H1 (cell line): Measurements from ENCODE around the gene RNF168. TPM values are rescaled to one million over a fixed set of nuclear protein-coding genes. Genes with fewer than 3 reads are reported as not detected.

ENCODE experiments used
- CTCF ChIA-PET: fragments of 300-600 bp; sonication (Branson Sonifier 250); formaldehyde crosslinking; loops from one replicate; lab custom pipeline; 2021; ENCODE audit not compliant: partially characterized antibody; lab: Charles Lee
- POLR2A ChIA-PET: fragments of 300-600 bp; sonication (Branson Sonifier 250); formaldehyde crosslinking; loops from one replicate; lab custom pipeline; 2021; ENCODE audit warnings: inconsistent platforms; ENCODE audit not compliant: partially characterized antibody; lab: Charles Lee
- DNase-seq, 2 experiments: peaks; one replicate each; pipeline versions ENCODE4 v3.0.0 to v3.0.0-alpha.2; 2010 to 2022; ENCODE audit warnings: low spot score in 2 of 2, low read depth in 1 of 2, mixed read lengths in 1 of 2
- FAIRE-seq: peaks from 2 replicates; lab custom pipeline; 2011; peaks lifted over from hg19 to GRCh38; lab: Jason Lieb, UNC
- H2AFZ ChIP-seq: 2 replicates; pipeline ENCODE4 v1.8.1; 2012; ENCODE audit warnings: low read length, inconsistent platforms
- H2AK5ac ChIP-seq: 2 replicates; pipeline ENCODE4 v1.6.1; 2013; ENCODE audit warnings: low read depth, low read length
- H2BK120ac ChIP-seq: replicated peaks from 2 replicates; pipeline ENCODE3; 2013; ENCODE audit warnings: low read depth, low read length, inconsistent platforms
- H2BK12ac ChIP-seq: 2 replicates; pipeline ENCODE4 v1.6.1; 2013; ENCODE audit warnings: low read depth, low read length
- H2BK15ac ChIP-seq: 2 replicates; pipeline ENCODE4 v1.6.1; 2013; ENCODE audit warnings: low read length
- H2BK20ac ChIP-seq: 2 replicates; pipeline ENCODE4 v1.6.1; 2013; ENCODE audit warnings: low read length
- H2BK5ac ChIP-seq: 2 replicates; pipeline ENCODE4 v1.6.1; 2013; ENCODE audit warnings: low read depth, low read length
- H3K14ac ChIP-seq: 2 replicates; pipeline ENCODE4 v1.6.1; 2013; ENCODE audit warnings: inconsistent platforms; ENCODE audit not compliant: insufficient read length
- H3K18ac ChIP-seq: 2 replicates; pipeline ENCODE4 v1.6.1; 2013; ENCODE audit warnings: low read length; ENCODE audit errors: extremely low read depth
- H3K23ac ChIP-seq: 2 replicates; pipeline ENCODE4 v1.6.1; 2013; ENCODE audit warnings: inconsistent platforms; ENCODE audit not compliant: insufficient read length
- H3K23me2 ChIP-seq: 2 replicates; pipeline ENCODE4 v1.6.1; 2013; ENCODE audit warnings: low read depth, low read length
- H3K27ac ChIP-seq: 2 replicates; pipeline ENCODE4 v1.6.1; 2011; ENCODE audit warnings: low read depth, low read length, inconsistent platforms
- H3K27me3 ChIP-seq, 4 experiments: replicated peaks in 1 of 4; 1 replicate in 1 of 4; 2 replicates in 3 of 4; pipeline versions ENCODE4 v1.6.1 to v1.8.1; 2011 to 2013; ENCODE audit warnings: low read length in 3 of 4, mild to moderate bottlenecking in 3 of 4, inconsistent platforms in 2 of 4, mixed read lengths in 2 of 4, moderate library complexity in 1 of 4; ENCODE audit not compliant: control insufficient read depth in 3 of 4, insufficient read depth in 3 of 4; ENCODE audit errors: extremely low read depth in 1 of 4
- H3K36me3 ChIP-seq, 4 experiments: 2 replicates each; pipeline versions ENCODE4 v1.6.1 to v1.8.1; 2011 to 2013; ENCODE audit warnings: mild to moderate bottlenecking in 4 of 4, low read length in 3 of 4, moderate library complexity in 2 of 4, control low read depth in 1 of 4, inconsistent platforms in 1 of 4; ENCODE audit not compliant: insufficient read depth in 4 of 4, control insufficient read depth in 2 of 4
- H3K4ac ChIP-seq: replicated peaks from 2 replicates; pipeline ENCODE3; 2013; ENCODE audit warnings: low read length, low read depth, mixed read lengths, inconsistent platforms; ENCODE audit not compliant: insufficient read length
- H3K4me1 ChIP-seq, 4 experiments: replicated peaks in 1 of 4; 1 replicate in 1 of 4; 2 replicates in 3 of 4; pipeline versions ENCODE4 v1.6.1 to v1.8.1; 2011 to 2013; ENCODE audit warnings: low read length in 3 of 4, inconsistent platforms in 2 of 4, mixed read lengths in 1 of 4; ENCODE audit not compliant: insufficient read depth in 4 of 4, control insufficient read depth in 3 of 4
- H3K4me2 ChIP-seq, 2 experiments: 2 replicates each; pipeline versions ENCODE4 v1.6.1 to v1.8.1; 2011 to 2013; ENCODE audit warnings: low read depth in 2 of 2, low read length in 2 of 2, control low read depth in 1 of 2, inconsistent platforms in 1 of 2, mild to moderate bottlenecking in 1 of 2; ENCODE audit not compliant: insufficient read depth in 1 of 2
- H3K4me3 ChIP-seq, 4 experiments: fragments of 200-600, 300-600 bp in 1 of 4; sonication (generic), shearing (Covaris generic), sonication (Bioruptor Twin) in 1 of 4; 2 replicates each; pipeline versions ENCODE4 v1.5.1 to v1.8.1; 2011 to 2016; ENCODE audit warnings: low read length in 4 of 4, low read depth in 3 of 4, control low read depth in 2 of 4, inconsistent platforms in 2 of 4, mild to moderate bottlenecking in 2 of 4, mixed read lengths in 1 of 4, moderate library complexity in 1 of 4; ENCODE audit not compliant: insufficient read depth in 2 of 4; ENCODE audit errors: extremely low read depth in 1 of 4
- H3K56ac ChIP-seq: replicated peaks from 2 replicates; pipeline ENCODE3; 2013; ENCODE audit warnings: low read depth, mild to moderate bottlenecking, mixed read lengths, low read length, inconsistent platforms; ENCODE audit not compliant: insufficient read length
- H3K79me1 ChIP-seq: 2 replicates; pipeline ENCODE4 v1.6.1; 2013; ENCODE audit warnings: low read depth, low read length, control low read depth
- H3K79me2 ChIP-seq, 2 experiments: 2 replicates each; pipeline versions ENCODE4 v1.6.1 to v1.8.1; 2012 to 2013; ENCODE audit warnings: low read length in 2 of 2, mild to moderate bottlenecking in 2 of 2, inconsistent platforms in 1 of 2; ENCODE audit not compliant: insufficient read depth in 2 of 2, control insufficient read depth in 1 of 2
- H3K9ac ChIP-seq, 4 experiments: replicated peaks in 1 of 4; 1 replicate in 1 of 4; 2 replicates in 3 of 4; pipeline versions ENCODE4 v1.6.1 to v1.8.1; 2011 to 2013; ENCODE audit warnings: low read depth in 3 of 4, low read length in 3 of 4, control low read depth in 2 of 4, mild to moderate bottlenecking in 2 of 4, moderate library complexity in 2 of 4, inconsistent platforms in 1 of 4; ENCODE audit errors: extremely low read depth in 1 of 4
- H3K9me3 ChIP-seq, 2 experiments: 2 replicates each; pipeline versions ENCODE4 v1.6.1 to v1.8.1; 2012 to 2013; ENCODE audit warnings: mild to moderate bottlenecking in 2 of 2, moderate library complexity in 2 of 2, control low read depth in 1 of 2, inconsistent platforms in 1 of 2, low read depth in 1 of 2, low read length in 1 of 2, mixed read lengths in 1 of 2; ENCODE audit not compliant: insufficient read depth in 2 of 2
- H4K20me1 ChIP-seq, 2 experiments: replicated peaks in 1 of 2; 2 replicates each; pipeline versions ENCODE3 to v1.8.1; 2011 to 2013; ENCODE audit warnings: inconsistent platforms in 2 of 2, low read length in 2 of 2, mild to moderate bottlenecking in 1 of 2; ENCODE audit not compliant: insufficient read depth in 2 of 2, control insufficient read depth in 1 of 2
- H4K5ac ChIP-seq: 2 replicates; pipeline ENCODE4 v1.6.1; 2013; ENCODE audit warnings: low read length, low read depth, mixed read lengths, inconsistent platforms; ENCODE audit not compliant: insufficient read length
- H4K8ac ChIP-seq: 2 replicates; pipeline ENCODE4 v1.8.0; 2013; ENCODE audit warnings: mild to moderate bottlenecking, moderate library complexity, low read length, inconsistent platforms; ENCODE audit not compliant: insufficient read depth; ENCODE audit errors: extremely low read depth
- H4K91ac ChIP-seq: replicated peaks from 2 replicates; pipeline ENCODE3; 2013; ENCODE audit warnings: low read length, mixed read lengths, inconsistent platforms; ENCODE audit not compliant: insufficient read length
- BRCA1 ChIP-seq: IDR thresholded peaks from 2 replicates; pipeline ENCODE4 v1.6.1; 2012; ENCODE audit warnings: low read depth, low read length, improper control_type of control experiment
- CHD2 ChIP-seq: IDR thresholded peaks from 2 replicates; pipeline ENCODE4 v1.6.1; 2012; ENCODE audit warnings: low read length, improper control_type of control experiment
- CTCF ChIP-seq, 3 experiments: IDR thresholded peaks; 1 replicate in 2 of 3; 2 replicates in 1 of 3; pipeline versions ENCODE4 v1.5.1 to v1.6.1; 2011; ENCODE audit warnings: low read length in 3 of 3, mild to moderate bottlenecking in 3 of 3, inconsistent platforms in 2 of 3, low read depth in 1 of 3, moderate library complexity in 1 of 3; ENCODE audit not compliant: insufficient read depth in 1 of 3; ENCODE audit errors: control extremely low read depth in 1 of 3
- GTF2F1 ChIP-seq: IDR thresholded peaks from 2 replicates; pipeline ENCODE4 v1.6.1; 2012; ENCODE audit warnings: low read depth, low read length, improper control_type of control experiment, borderline replicate concordance
- KDM5A ChIP-seq: fragments of 200-600 bp; IDR thresholded peaks from 2 replicates; pipeline ENCODE4 v1.7.1; 2012; ENCODE audit warnings: mild to moderate bottlenecking, low read length, inconsistent platforms, mixed read lengths
- PHF8 ChIP-seq: fragments of 200-600 bp; sonication (generic); conservative IDR thresholded peaks from 2 replicates; pipeline ENCODE4 v1.7.1; 2012; ENCODE audit warnings: low read depth, mild to moderate bottlenecking, inconsistent platforms, low read length, moderate library complexity
- RFX5 ChIP-seq: IDR thresholded peaks from 2 replicates; pipeline ENCODE4 v1.6.1; 2011; ENCODE audit warnings: low read depth, low read length, improper control_type of control experiment, borderline replicate concordance
- SP1 ChIP-seq: IDR thresholded peaks from 2 replicates; pipeline ENCODE4 v1.6.1; 2011; ENCODE audit warnings: low read depth, low read length
- SRF ChIP-seq: IDR thresholded peaks from 2 replicates; pipeline ENCODE4 v1.6.1; 2011; ENCODE audit warnings: mild to moderate bottlenecking, low read depth, low read length, moderate library complexity
- TAF7 ChIP-seq: optimal IDR thresholded peaks from 2 replicates; pipeline ENCODE3; 2011; ENCODE audit warnings: low read depth, mild to moderate bottlenecking, inconsistent platforms, low read length, moderate library complexity, borderline replicate concordance
- TEAD4 ChIP-seq: IDR thresholded peaks from 2 replicates; pipeline ENCODE4 v1.6.1; 2012; ENCODE audit warnings: low read depth, low read length, inconsistent platforms, mixed read lengths
- WGBS, 2 experiments: shearing (Covaris generic) in 1 of 2; methylation state at CpG; one replicate each; pipeline versions ENCODE4 v1.1.6 to v1.1.7; 2013 to 2015; ENCODE audit warnings: low lambda C conversion rate in 2 of 2, mixed read lengths in 2 of 2, inconsistent platforms in 1 of 2, low coverage in 1 of 2, missing lambda C conversion rate in 1 of 2; ENCODE audit not compliant: insufficient replicate concordance in 2 of 2, insufficient coverage in 1 of 2, insufficient read length in 1 of 2; ENCODE audit errors: extremely low coverage in 1 of 2, missing lambda C conversion rate in 1 of 2; 5-methylcytosine and 5-hydroxymethylcytosine counted together
- polyA plus RNA-seq, 7 experiments: library from polyadenylated mRNA; depleted of rRNA in 3 of 7; stranded (reverse) in 5 of 7; unstranded in 2 of 7; fragments of >200 nt in 5 of 7; fragments of 200-250 nt in 2 of 7; gene quantifications; 1 replicate in 5 of 7; 2 replicates in 1 of 7; 4 replicates in 1 of 7; pipeline versions ENCODE4 v1.2.1 to v1.2.3, GENCODE V29; 2011 to 2013; ENCODE audit warnings: missing spikeins in 2 of 7, mixed read lengths in 2 of 7
- total RNA-seq: library from RNA; stranded (reverse); fragmentation: NEBNext Ultra II Directional; extraction: Animal tissue kit (Norgen Biotek cat#: 25700); gene quantifications from 2 replicates; pipeline ENCODE4 v1.2.1, GENCODE V29; 2021

Gene RNF168
- total and polyA plus RNA-seq, 2 of the 8 experiments (the other 6 are each of a cell fraction or from before 2014, with no cell fraction given): 6.3 to 63.5 TPM

GRCh38 chr3:196499061-196499460 is 4.5 kb downstream of the RNF168 start:
- Histone ChIP-seq H3K14ac (no peak overlapping the region), H3K27ac (no peak overlapping the region), H3K23me2 (peaks cover 14% of the 10 kb centered on the region), H4K20me1 (peaks cover 5 to 8% of the 10 kb centered on the region in 2 experiments), H3K4me1 (peaks cover 0 to 7% (median 3%) of the 10 kb centered on the region in 4 experiments; a peak in 5 of 7 replicates), H3K4ac (no peak overlapping the region), H2BK5ac (no peak overlapping the region), H3K23ac (no peak overlapping the region), H4K8ac (no peak overlapping the region), H4K5ac (no peak overlapping the region), H3K27me3 (no peaks in the 10 kb centered on the region), H2AFZ (no peak overlapping the region), H3K4me3 (0 out of 8 replicates have a peak overlapping the region, but pooled peaks of 1 of the 4 experiments have one; percentile 92), H3K4me2 (peak overlapping the region in 1 of 2 experiments; percentile 89; a peak in 1 of 4 replicates), H3K9me3 (no peaks in the 10 kb centered on the region), H2BK15ac (0 out of 2 replicates have a peak overlapping the region, but pooled peaks have one; percentile 6), H3K56ac (no peak overlapping the region), H4K91ac (no peak overlapping the region), H2BK12ac (no peak overlapping the region), H2BK20ac (no peak overlapping the region), H3K9ac (no peak overlapping the region), H3K36me3 (peaks cover 0 to 4% (median under 1%) of the 10 kb centered on the region in 4 experiments; a peak in 1 of 8 replicates), H2AK5ac (no peak overlapping the region), H3K79me1 (peaks cover 9% of the 10 kb centered on the region; the same call in 1 of the 2 replicates), H3K18ac (no peak overlapping the region), H2BK120ac (no peak overlapping the region), H3K79me2 (peaks cover 39 to 90% of the 10 kb centered on the region in 2 experiments)
- ChIA-PET CTCF (no interaction called here), POLR2A (interaction anchor here (0.7 kb wide), 1 partner anchor 303 kb away, joined by 3 read pairs; no protein-coding TSS in a partner anchor)
- FAIRE-seq (no peak), DNase-seq (no peak)
- no peak for TF ChIP-seq CHD2
- no peak for TF ChIP-seq SP1
- no peak for TF ChIP-seq GTF2F1
- TF ChIP-seq BRCA1: no peak
- TF ChIP-seq SRF: no peak
- no peak for TF ChIP-seq TAF7
- TF ChIP-seq PHF8: no peak
- no peak for TF ChIP-seq KDM5A
- TF ChIP-seq RFX5: no peak
- no peak for TF ChIP-seq TEAD4
- TF ChIP-seq CTCF (IDR thresholded peaks at IDR 0.05; ENCODE audit: control extremely low read depth in 1 of 3, insufficient read depth in 1 of 3, low read depth in 1 of 3, low read length in 3 of 3): no peak
- 85% methylated on average over 5 of the region's 5 CpGs; no CpG with 5 or more reads in 1 of the 2 experiments for WGBS, 2 experiments
